ENCODE results near the gene ATRNL1.

GRCh38 chr10:115947104-115947503, 853.9 kb downstream of the ATRNL1 start:
- no peak for TF ChIP-seq CTCF (IDR thresholded peaks at IDR 0.05)
- no peak for TF ChIP-seq CHD2 (IDR thresholded peaks at IDR 0.05; ENCODE audit: low read length, partially characterized antibody)

All from A549 (cell line).